Body of pancreas (tissue), 4 donors: Measurements from ENCODE around the gene CDK16.

Experiments
- POLR2A ChIP-seq, 3 donors: fragments of 450-650 bp; IDR thresholded peaks; one replicate each; pipeline ENCODE4 v1.6.1; 2016; ENCODE audit warnings: antibody characterized with exemption in 3 of 3, mild to moderate bottlenecking in 2 of 3
- TF ChIP-seq, protein P1 (sequence below), 7 experiments: fragments of 450-650 bp in 4 of 7; fragments of 200-600 bp in 3 of 7; sonication (generic) in 3 of 7; IDR thresholded peaks; one replicate each; pipeline ENCODE4 v1.5.1; 2016 to 2019; ENCODE audit warnings: antibody characterized with exemption in 7 of 7

DNA sequence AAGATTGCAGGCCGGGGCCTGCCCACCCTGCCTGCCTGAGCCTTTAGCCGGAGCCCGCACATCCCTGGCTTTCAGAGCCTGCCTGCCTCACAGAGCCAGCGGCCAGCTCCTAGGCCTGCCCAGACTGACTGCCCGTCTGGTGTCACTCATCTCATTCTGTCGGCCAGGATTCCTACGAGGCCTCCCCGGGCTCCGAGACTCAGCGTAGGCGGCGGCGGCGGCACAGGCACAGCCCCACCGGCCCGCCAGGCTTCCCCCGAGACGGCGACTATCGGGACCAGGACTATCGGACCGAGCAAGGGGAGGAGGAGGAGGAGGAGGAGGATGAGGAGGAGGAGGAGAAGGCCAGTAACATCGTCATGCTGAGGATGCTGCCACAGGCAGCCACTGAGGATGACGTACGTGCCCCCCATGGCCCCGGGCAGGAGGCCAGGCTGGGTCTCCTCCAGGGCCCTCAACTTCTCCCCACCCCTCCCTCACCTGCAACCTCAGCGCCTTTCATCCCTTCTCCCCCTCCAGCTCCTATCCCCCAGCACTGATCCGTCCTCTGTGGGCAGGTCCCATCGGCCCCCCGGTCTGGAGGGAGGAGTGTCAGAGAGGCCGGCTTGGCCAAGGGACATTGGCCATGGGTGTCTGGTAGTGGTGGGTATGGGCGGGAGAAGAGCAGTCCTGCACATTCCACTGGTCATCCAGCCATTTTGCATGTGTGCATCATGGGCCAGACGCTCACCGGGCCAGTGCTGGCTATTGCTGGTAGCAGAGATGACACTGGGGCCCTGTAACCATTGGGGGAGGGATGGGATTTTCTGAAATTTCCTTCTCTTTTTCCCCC is 47.4 kb upstream of the CDK16 start:
- TF ChIP-seq, protein P1, sequence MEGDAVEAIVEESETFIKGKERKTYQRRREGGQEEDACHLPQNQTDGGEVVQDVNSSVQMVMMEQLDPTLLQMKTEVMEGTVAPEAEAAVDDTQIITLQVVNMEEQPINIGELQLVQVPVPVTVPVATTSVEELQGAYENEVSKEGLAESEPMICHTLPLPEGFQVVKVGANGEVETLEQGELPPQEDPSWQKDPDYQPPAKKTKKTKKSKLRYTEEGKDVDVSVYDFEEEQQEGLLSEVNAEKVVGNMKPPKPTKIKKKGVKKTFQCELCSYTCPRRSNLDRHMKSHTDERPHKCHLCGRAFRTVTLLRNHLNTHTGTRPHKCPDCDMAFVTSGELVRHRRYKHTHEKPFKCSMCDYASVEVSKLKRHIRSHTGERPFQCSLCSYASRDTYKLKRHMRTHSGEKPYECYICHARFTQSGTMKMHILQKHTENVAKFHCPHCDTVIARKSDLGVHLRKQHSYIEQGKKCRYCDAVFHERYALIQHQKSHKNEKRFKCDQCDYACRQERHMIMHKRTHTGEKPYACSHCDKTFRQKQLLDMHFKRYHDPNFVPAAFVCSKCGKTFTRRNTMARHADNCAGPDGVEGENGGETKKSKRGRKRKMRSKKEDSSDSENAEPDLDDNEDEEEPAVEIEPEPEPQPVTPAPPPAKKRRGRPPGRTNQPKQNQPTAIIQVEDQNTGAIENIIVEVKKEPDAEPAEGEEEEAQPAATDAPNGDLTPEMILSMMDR (IDR thresholded peaks at IDR 0.05) = no peak
- no peak for TF ChIP-seq POLR2A (IDR thresholded peaks at IDR 0.05)
